Amniotic stem cell (primary cell): ENCODE measurements around the gene ASPRV1.
"Not testable (repeated sequence)": the region's sequence is repeated elsewhere in the genome, so short reads cannot be mapped to it uniquely, and the experiment has no call there.

Source experiments
- DNase-seq: peaks from one replicate; lab custom pipeline; 2025; lab: John Stamatoyannopoulos, UW

ASPRV1 gene

GRCh38 chr2:69961496-69961895 lies at the start of gene ASPRV1:
ASPRV1 (minus strand) TSS chr2:69961631; CDS start chr2:69961436, 195 bp downstream.
- no peak for DNase-seq

GRCh38 chr2:70010576-70011111 lies 49.2 kb upstream of the ASPRV1 start:
- no peak for DNase-seq

GRCh38 chr2:70009762-70010575 lies 48.5 kb upstream of the ASPRV1 start:
- DNase-seq = no peak

- DNase-seq = no peak
Measured at GRCh38 chr2:70008290-70008689, 46.9 kb upstream of the ASPRV1 start.

GRCh38 chr2:70007151-70007550 lies 45.7 kb upstream of the ASPRV1 start:
- DNase-seq = no peak

GRCh38 chr2:70006447-70006784 lies 45.0 kb upstream of the ASPRV1 start:
- no peak for DNase-seq

GRCh38 chr2:70005752-70006446 lies 44.5 kb upstream of the ASPRV1 start:
- DNase-seq = no peak

GRCh38 chr2:70005216-70005615 lies 43.8 kb upstream of the ASPRV1 start:
- no peak for DNase-seq

- DNase-seq = no peak
Measured at GRCh38 chr2:70003093-70003830, 41.8 kb upstream of the ASPRV1 start.

GRCh38 chr2:70002241-70002899 lies 40.9 kb upstream of the ASPRV1 start:
- DNase-seq = no peak

- not testable (repeated sequence) for DNase-seq
Measured at GRCh38 chr2:70000529-70000928, 39.1 kb upstream of the ASPRV1 start.

- no peak for DNase-seq
Measured at GRCh38 chr2:69998761-69999160, 37.3 kb upstream of the ASPRV1 start.

- no peak for DNase-seq
Measured at GRCh38 chr2:69997015-69997830, 35.8 kb upstream of the ASPRV1 start.

GRCh38 chr2:69995511-69995910 lies 34.1 kb upstream of the ASPRV1 start:
- no peak for DNase-seq

GRCh38 chr2:69994166-69994565 lies 32.7 kb upstream of the ASPRV1 start:
- no peak for DNase-seq

GRCh38 chr2:69993708-69994107 lies 32.3 kb upstream of the ASPRV1 start:
- DNase-seq = no peak

- no peak for DNase-seq
Measured at GRCh38 chr2:69993048-69993565, 31.7 kb upstream of the ASPRV1 start.

GRCh38 chr2:69992310-69993047 lies 31.0 kb upstream of the ASPRV1 start:
- DNase-seq = no peak

GRCh38 chr2:69989441-69990105 lies 28.1 kb upstream of the ASPRV1 start:
- no peak for DNase-seq

- no peak for DNase-seq
Measured at GRCh38 chr2:69989009-69989408, 27.6 kb upstream of the ASPRV1 start.
